NCI-H1436 (cell line): ENCODE measurements around the gene CELF4.

Experiments used
- DNase-seq: peaks from one replicate; lab custom pipeline; 2025; lab: John Stamatoyannopoulos, UW

The CELF4 gene

DNA sequence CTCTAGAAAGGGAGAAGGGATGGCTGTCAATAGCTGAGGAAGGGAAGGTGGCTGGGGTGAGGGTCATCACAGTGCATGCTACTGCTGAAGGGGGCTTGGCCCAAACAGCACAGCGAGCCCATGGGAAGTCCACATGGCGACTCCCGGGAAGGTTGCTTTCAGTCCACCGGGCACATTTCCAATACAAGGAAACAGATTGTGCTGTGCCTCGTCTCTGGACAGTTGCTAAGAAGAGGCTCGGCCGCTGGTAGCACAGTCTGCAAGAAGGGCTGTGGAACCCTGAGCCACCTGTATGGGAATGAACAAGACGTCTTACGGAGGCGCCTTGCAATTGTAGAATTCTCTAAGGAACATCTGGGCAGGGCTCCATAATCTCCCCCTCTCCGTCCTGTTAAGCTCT, 123.1 kb downstream of the CELF4 start:
- no peak for DNase-seq

DNA sequence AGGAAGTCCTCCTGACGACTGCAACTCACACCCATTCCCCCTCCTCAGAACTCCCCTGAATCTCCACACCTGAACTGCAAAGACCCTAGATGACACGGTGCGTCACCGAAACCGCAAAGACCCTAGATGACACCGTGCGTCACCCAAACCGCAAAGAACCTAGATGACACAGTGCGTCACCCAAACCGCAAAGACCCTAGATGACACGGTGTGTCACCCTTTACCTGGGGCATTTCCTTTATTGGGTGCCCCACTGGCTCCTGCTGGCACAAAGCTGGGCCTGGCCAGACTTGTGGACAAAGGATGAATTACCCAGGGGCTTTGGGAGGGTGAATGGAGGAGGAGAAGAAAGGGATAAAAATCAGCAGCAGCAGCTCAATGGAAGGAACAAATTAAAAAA, 123.8 kb downstream of the CELF4 start:
- DNase-seq, result no peak

DNA sequence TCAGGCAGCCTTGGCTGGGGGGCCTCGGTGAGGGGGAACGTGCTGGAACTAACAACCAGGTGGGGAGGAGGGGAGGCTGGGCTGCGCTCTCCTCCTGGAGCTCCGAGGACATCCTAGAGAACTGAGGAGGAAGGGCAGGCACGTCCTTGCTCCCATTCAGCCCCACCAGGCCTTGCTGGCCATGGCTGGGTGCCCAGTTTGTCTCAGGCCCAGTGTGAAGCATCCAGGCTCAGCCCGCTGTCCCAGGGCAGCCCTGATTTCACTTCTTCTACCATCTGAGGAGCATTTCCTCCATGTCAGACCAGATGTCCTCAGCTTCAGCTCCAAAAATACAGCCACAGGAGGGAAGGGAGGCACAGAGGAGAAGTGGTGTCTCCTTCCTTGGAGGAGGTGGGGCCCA, 125.4 kb downstream of the CELF4 start:
- no peak for DNase-seq

DNA sequence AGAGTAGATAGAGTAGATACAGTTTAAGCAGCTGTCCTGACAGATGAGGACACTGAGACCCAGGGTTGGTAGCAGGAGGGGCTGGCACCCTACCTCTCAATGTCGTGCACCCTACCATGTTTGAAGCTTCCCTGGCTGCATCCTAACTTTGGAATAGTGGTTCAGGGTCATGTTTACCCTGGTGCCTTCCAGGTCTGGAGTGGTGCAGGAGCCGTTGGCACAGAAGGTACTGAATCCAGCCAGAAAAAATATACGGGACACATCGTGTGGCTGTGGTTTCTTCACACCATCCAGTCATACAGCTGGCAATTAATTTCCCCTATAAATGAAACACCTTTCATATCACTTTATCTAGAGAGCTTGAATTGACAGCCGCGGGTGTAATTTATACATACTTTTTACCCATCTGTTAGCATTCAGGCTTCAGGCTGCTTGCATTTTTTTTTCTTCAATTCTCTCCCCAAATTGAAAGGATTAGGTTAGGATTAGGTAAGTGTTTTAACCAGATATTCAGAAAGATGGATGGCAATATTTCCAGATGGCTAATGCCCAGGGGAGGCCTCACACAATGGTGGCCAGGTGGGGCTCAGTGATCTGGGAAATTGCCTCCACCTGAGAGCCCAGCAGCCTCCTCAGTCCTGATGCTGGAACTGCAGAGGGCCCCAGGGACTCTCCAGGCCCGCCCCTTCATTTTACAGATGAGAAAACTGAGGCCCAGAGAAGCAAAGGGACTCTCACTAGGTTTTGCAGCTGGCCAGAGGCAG, 127.0 kb downstream of the CELF4 start:
- no peak for DNase-seq

DNA sequence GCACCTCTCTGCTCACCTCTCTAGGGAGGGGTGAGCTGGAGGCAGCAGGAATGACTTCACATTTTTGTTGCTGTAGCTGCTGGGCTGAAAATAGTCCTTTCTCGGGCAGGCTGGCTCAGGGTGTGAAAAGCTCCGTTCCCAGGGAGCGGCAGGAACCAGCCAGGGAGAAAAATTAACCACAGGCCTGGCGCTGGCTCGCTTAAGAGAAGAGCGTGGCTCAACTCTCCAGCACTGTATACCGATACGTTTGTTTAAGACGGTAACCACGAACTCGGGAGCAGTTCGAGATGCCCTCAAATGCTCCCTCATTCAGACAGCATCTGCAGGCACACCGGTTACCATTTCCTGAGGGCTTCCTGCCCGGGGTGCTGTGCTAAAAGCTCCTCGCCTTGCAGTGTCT, 129.6 kb downstream of the CELF4 start:
- no peak for DNase-seq

DNA sequence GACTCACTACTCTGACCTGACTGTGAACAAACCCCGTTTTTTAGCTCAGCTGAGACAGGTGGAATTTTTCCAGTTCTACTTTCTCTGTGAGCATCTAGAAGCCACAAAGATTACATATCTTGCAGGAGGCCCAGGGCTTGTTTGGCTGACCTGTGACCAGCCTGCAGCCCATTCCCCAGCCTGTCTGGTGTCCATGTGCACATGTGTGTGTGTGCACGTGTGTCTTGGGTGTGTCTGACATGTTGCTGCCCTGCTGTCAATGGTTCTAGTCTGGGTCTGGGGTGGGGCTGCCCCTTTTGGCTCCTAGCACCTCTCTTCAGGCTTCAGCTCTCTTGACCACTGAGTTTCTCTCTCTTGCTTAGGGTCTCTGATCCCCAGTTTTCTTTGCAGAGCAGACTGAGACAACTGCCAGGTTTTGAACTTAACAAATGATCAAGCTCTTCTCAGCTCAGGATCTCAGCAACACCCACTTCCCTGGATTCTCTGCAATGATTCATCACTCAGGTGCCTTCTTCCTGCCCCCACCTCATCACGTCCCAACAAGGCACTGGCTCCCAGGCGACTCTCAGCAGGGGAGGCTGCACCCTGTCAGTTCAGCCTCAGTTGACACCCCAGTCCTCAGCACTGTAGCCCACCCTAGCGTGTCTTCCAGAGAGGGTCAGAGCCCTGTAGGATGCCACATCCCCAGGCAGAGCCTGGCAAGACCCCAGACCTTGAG, 130.3 kb downstream of the CELF4 start:
- no peak for DNase-seq

DNA sequence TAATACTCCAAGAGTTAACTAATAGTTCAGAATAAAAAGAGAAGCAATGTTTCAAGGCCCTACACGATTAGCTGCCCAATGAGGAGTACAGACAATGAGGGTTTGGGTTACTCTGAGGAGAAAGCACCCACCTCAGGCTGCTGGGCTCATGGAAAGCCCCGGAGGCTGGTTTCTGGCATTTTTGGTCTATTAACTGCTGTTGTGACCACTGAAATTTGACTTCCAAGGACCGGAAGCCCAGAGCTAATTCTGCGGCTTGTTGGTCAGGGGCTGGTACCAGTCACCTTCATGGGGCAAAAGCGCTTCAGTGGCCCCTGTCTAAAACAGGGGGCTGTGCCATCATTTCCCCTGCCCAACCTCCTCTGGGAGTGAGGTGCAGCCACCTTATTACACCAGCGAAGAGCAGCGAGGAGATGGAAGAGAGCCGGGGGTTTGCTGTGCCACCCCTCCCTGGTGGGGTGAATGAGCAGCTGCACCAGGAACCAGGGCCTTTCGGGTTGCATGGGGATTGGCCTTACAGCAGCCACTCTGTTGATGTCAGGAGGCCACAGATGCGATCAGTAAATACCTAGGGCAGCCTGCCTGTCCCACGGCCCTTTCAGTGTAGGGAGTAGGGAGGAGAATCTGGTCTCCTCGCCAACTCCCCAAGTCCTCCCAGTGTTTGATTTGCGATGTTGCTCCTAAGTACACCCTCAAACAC, 131.3 kb downstream of the CELF4 start:
- DNase-seq, result no peak

DNA sequence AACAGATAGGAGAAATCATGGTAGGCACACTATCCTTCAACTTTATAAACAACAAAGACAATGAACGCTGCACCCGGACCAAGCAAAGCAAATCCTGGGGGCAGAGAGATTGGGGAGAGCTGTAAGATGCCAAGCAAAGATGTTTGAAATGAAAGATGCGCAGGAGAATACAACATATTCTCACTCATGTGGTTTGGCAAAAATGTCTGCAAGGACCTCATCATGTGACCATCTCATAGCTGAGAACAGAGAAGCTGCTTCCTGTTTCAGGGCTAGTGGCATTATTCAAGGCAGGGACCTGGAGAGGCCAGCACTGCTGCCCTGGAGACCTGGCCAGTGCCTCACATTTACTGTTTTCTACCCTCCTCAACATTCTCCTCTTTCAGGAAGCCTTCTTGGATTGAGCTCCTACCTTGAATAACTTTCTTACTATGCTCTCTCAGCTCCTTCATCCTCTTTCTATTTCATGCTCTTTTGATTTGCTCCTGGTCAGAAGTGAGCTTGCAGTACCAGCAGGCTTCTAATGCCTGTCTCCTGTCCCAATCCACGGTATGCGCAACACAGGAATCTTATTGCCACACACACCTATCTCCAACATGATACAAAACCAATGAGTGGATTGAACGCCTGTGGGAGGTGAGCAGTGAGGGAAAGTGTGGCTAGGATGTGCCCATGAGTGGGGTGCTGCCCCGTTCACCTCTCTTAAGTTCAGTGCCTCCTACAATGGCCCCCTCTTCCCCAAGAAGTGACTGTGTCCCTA, 133.0 kb downstream of the CELF4 start:
- DNase-seq, result no peak

DNA sequence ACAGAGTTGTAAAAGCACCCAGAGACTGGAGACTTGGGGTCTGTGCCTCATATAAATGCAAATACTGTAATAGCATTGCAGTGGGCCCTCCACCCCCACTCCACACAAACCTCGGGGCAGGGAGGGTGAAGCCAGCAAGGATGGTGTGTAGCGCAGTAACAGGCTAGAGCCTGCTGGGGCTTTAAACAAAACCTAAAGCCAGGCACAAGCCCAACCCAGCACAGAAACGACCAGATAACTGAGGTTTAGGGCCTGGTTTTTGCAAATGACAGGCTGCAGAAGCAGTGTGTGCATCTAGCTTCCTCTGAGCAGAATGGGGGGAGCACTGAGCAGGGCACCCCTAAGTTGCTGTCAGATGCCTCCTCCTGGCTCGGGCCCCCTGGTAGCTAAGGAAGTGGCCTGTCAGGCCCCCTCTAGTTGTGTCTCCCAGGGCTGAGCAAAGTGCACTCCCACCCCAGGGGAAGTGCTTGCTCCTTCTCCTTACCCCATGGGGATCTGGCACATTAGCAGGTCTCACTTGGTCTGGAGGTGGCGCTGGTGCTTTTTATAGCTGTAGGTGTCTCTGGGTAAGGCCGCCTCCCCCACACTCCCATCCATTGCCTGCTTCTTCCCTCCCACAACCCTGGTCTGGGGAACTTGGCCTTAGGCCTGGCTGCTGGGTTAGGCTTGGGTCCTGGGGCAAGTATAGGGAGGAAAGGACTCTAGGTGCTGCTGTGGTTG, 135.1 kb downstream of the CELF4 start:
- no peak for DNase-seq

DNA sequence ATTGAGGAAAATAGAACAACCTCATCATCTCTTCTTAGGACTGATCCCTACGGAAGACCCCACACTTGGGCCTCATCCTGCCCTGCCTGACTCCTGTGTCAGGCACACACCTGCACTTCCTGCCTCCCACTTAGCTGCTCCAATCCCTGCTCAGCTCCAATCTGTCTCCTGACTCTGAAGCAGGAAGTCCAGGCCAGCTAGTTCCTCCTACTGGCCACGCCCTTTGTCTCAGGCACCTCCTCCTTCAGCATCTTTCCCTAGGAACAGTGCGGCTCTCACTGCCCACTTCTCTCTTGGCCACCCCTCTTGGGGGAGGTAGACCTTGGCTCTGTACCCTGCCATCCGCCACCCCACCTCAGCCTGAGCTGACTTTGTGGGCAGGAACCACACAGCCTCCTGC, 135.8 kb downstream of the CELF4 start:
- DNase-seq, result peak; percentile 49

DNA sequence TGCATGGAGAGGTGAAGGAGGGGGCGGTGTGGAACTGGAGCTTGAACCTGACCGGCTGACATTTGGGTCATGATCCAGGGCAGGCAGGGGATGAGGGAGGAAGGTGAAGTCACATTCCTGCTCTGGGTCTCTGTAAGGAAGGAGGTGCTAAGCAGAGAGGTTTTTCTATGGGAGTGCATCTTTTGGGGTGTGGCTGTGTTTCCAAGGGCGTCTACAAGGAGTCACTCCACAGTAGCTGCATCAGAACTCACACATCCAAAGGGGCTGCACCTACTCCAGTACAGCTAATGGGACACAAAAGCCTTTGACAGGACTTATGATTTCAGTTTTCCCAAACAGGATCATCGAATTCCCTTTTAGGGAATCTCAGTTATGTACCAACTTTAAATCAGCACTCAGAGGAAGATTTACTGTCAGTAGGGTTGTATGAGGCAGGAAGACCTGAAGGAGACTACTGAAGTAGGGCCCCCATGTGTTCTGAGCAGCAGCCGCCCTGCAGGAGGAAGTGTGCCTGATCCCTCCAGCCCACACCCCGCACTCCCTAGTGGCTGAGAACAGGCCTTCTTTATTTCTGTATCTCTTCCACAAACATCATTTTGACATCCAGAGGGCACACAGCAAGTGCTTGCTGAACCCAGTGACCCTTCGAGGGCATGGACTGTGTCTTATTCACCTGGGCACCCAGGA, 137.2 kb downstream of the CELF4 start:
- no peak for DNase-seq

DNA sequence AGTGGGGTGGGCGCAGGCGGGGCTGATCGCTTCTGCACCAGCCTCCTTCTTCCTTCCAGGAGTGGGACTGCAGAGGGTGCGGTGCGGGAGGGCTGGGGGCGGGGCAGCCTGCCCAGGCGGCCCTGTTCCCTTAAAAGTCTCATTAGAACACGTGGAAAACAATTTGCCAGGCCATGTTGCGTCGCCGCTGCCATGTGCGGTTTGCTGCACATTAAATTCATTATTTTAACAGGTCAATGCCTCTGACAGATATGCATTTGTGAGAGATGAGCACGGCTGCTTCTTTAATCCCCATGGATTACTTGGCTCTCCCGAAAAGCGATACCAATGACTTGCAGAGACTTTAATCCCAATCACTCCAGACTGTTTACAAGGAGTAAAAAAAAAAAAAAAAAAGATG, 139.0 kb downstream of the CELF4 start:
- no peak for DNase-seq

DNA sequence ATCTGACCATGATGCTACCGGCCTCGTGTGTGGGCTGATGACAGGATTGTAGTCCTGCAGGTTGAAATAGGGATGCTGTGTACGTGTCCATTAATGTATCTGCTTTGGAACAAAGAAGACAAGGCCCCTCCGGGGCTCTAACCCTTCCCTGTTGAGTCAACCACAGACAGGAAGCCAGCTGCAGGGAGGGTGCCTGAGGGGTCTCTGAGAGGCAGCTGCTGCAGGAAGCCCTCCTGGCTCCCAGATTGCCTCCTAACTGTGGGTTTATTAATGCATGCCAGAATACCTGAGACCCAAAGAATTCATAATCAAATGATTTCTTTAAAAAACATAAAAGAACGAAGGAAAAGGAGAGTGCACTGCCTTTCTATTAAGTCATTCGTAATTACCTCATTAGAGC, 140.4 kb downstream of the CELF4 start:
- no peak for DNase-seq

DNA sequence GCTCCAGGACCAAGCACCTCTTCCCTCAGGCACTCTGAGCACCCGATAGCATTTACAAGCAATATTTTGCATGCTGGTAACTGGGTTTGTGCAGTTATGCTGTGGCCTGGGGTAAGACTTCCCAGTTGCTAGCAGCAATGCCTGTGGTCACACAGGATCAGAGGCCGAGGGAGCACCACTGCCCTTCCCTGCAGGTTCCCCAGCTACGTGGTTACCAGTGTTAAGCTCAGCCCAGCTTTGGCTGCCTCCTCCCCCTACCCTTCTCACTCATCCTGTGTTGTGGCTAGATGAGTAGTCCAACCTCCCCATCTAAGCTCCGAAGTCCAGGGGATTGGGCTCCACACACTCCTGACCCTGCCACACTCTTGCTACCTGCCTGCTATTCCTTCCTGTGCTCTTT, 141.1 kb downstream of the CELF4 start:
- DNase-seq, result no peak

DNA sequence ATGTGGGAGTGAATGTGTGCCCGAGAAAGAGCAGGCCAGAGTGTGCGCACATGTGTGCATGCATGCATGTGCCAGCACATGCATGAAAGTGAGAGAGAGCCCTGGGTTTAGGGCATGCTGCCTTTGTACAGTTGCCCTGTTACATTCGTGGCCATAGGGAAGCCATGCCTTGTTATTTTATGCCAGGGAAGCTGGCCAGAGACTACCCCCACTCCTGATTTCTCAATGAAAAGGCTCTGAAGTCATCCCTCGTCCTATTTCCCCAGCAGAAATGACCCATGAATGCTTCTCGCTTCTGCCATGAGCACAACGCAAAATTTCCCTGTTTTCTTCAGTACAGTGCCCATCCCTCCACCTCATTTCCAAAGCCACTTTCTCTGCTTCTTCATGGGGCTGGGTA, 143.0 kb downstream of the CELF4 start:
- no peak for DNase-seq

DNA sequence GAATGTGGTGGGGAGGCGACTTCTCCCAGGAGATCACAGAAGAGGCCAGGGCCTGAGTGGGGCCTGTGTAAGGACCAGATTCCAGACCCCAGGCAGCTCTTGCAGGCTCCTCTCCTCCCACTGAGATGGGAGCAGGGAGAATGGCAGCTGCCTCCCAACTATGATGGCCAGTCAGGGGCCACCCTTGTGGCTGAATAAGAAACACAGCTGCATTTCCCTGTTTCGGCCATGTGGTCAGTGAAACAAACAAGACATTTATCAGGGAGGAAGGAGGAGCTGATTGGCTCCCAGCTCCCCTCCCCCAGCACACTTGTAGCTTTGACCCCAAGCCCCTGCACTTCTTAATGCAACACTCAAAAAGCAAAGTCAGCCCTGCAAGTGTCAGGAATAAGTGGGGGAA, 143.5 kb downstream of the CELF4 start:
- DNase-seq, result no peak

DNA sequence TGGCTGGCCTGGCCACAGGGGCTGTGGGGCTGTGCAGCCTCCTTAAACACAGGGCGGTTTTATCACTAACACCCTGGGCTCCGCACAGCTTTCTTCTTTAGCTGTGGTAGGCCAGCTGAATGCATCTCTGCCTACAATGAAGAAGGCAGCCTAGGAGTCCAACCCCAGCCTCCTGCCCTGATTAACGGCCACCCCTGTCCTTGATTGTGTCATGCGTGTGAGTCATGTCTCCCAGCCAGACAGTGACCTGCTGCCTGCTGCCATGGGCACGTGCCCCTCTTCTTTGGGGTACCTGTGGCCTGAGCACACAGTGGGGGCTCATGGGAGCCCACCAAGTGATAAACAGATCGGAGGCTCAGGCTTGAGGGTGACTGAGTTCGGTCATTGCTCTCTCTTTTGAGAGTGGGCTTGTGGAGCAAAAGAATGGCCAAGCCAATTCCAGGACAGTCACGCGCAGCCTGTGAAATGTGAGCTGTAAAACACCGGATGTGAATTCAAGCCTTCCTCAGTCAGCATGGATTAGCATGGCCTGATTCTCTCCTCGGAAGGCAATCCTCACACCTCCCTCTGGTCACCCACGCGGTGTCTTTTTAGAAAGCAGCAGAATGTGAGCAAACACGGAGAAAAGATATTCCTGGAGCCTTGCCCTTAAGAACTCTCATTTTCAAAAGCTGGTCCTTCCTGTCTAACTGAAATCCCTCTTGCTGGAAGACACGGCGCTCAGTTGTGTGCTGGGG, 144.1 kb downstream of the CELF4 start:
- DNase-seq, result no peak

DNA sequence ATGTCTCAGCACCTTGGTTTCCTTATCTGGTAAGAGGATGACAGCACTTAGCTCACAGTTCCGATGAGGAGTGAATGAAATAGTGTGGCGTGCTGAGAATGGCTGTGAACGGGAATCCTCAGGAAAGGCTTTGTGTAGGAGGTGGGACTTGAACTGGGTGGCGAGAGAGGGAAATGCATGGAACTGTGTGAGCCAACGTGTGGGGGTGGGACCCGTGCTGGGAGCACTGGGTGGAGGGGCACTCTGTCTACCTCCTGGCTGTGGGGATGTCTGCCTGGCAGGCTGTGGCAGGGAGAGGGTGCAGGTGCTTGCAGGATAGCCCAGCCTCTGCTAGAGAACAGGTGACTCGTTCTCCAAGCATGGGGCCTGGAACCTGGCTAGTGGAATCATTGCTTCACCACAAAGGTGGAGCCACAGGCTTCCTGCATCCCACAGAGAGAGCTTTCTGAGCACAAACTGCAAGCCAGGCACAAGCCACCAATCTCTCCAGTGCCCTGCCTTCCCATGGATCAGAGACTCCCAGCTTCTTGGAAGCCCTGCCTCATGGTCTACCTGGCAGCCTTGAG, 145.2 kb downstream of the CELF4 start:
- DNase-seq, result no peak

DNA sequence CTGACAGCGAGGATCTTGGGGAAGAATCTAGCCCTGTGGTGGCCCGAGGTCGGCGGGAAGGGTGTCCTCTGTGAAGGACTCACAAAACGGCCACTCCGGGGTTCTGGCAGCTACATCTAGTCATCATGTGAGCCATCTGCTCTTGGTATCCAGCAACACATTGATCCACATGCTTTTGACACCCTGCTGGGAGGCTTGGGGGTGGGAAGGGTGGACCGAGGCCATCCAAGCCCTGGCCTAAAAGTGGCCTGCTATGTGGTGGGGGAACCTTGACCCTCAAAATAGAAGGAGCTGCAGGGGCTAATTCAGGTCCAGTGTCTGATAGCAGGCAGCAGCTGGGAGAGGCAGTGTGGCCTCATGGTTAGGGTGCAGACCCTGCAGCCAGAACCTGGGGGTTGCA, 145.7 kb downstream of the CELF4 start:
- no peak for DNase-seq

DNA sequence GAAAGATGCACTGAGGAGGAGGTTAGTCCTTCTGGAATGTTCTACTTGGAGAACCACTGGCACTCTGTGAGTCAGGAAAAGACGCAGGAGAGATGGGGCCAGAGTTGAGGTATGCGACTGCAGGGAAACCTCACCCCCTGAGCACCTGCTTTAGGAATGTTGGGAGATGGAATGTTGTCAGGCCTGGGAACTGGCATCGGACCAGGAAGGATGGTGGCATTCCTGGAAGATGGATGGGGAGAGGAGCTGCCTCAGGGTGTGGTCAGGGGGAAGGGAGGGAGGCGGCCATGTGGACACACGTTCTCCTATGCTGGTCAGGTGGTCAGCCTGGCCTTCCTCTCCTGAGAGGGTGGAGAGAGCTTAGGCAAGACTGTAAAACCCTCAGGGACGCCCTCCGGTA, 146.3 kb downstream of the CELF4 start:
- no peak for DNase-seq
